ENCODE data around the gene RGS7.
"Not testable (repeated sequence)": the region's sequence is repeated elsewhere in the genome, so short reads cannot be mapped to it uniquely, and the experiment has no call there.

The RGS7 gene

DNA sequence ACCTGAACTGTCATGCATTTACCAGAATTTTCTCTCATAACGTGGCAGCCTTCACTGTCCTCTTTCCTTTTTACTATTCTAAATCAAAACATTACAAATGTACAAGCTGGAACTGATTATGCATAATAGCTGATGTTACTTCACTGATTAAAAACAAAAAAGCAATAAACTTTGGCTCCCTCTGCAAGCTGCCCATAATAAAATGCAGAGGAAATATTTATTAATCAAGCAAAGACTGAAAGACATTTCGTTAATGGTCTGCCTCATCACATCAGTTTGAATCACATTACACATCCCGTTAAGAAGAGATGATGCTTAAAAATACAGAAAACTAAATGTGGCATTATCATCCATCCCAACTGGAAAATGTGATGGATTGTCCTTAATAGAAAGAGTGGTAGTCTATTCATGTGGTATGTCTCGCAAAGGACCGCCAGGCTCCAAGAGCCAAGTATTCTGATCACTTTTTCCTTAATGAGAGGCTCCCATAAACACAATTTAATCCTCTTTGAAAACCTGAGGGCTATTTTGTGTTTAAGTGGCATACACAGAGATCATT, 225.3 kb downstream of the RGS7 start:
- DNase-seq: no peak

DNA sequence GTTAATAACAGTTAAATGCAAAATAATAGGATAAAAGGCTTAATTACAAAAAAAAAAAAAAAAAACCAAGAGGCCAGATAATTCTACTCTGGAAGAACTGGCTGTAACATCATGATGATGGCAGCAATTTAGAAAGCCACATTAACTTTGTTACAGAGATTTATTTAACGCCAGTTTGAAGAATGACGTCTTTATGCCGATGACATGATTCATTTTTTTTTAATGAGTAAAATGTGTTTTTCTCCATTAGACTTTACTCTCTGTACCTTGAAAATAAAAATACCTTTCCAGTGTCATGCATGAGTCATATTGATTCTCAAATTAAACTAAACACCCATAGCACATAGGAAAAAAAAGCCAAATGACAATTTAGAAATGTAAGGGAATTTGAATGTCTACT, 226.1 kb downstream of the RGS7 start:
- DNase-seq: no peak

DNA sequence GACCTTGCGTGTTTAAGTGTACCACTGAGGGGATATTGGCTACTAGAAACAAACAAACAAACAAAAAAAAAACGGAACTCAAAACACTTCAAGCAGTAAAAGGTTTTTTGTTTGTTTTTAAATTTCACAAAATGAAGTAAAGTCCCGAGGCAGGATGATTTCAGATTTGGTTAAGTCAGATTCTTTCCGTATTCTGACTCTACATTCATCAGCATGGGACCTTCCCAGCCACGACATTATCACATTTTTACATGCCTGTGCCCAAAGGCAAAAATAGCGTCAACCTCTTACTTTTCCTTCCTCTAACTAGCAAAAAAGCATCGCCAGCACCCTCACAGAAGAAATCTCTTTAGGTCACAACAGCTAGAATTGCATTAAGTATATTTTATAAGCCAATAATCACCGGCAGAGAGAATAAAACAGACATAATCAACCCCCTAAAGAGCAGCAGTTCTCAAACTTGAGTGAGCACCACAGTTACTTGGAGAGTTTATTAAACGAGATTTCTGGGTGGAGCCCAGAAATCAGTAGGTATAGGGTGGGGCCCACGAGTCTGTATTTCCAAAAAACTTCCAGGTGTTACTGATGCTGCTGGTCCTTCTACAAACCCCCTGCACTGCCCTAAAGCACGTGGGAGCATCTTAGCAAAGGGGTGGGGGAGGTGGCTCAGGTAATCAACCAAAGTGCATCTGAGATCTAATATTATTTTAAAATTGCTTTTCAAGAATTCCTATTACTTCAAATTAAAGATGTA, 227.6 kb downstream of the RGS7 start:
- no peak for DNase-seq

DNA sequence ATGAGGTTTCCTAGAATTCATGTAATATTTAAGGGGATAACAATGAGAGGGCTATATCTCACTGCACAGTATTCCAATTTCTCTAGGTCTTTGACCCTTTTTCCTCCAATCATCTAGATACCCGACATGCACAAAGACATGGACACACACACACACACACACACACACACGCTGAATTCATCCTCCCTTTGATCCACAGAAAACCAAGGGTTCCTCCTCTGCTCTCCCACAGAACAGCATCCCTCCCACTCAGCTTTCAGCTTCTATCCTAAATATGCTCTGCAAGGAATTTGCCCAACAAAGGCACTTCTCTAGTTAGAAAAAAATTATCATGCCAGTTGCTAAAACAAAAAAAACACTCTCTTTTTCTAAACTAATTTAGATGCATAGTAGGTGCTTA, 231.7 kb downstream of the RGS7 start:
- no peak for DNase-seq

GRCh38 chr1:241118049-241118448, 239.0 kb downstream of the RGS7 start:
- no peak for DNase-seq

- no peak for DNase-seq
Measured at GRCh38 chr1:241115784-241116183, 241.2 kb downstream of the RGS7 start.

DNA sequence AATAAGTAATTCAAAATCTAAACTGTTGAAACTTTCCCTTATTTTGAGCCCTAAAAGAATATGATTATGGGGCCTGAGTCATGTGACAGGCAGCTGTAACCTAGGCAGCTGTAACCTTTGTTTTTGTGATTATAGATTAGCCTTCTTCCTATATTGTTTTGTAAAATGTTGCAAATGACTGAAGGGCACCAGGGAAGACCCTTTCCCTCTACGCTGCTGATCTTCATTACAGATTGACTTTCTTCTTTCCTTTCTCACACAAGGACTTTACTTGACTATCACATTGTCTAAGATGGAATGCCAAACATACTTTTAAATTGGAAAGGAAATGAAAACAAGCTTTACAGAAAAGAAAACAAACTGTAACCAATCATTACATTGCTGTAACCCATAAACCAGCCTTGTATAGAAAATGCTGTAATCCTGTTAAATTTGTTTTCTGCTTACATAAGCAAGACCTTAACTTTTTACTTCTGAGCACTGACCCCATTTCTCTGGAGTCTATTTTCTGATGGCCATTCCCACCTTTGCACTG, 242.2 kb downstream of the RGS7 start:
- no peak for DNase-seq

- DNase-seq: no peak
Measured at GRCh38 chr1:241113557-241113956, 243.4 kb downstream of the RGS7 start.

DNA sequence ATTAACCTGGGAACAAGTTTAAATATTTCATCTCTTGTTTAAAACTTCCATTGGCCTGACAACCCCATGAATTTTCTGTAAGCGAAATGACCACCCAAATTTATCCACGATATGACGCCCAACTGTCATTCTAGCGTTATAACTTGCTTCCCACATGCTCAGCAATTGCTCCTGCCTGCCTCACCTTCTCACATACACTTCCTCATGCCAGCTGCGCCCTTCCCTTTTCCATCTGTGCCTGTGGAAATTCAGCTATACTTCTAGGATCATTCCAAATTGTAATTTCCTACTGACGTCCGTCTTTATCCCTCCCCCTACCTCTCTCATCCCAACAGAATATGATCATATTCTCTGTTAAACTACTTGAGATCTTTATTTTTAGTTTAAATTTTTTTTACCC, 248.0 kb downstream of the RGS7 start:
- DNase-seq: no peak

DNA sequence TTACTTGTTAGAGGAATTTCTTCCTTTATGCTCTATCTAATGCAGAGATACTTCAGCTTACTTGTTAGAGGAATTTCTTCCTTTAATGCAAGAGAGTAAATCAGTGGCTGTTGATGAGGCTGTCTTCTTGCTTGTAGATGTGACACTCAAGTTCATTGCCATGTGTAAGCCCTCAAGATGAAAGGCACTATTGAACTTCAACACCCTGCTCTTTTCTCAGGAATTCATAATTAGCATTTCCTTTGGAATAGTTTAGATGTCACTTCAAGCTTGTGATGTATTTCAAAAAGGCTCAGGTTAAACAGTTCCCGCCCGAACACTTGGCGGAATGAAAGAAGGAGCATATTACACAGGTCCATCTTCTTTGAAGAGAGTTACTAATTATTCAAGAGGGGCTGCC, 251.9 kb downstream of the RGS7 start:
- no peak for DNase-seq

DNA sequence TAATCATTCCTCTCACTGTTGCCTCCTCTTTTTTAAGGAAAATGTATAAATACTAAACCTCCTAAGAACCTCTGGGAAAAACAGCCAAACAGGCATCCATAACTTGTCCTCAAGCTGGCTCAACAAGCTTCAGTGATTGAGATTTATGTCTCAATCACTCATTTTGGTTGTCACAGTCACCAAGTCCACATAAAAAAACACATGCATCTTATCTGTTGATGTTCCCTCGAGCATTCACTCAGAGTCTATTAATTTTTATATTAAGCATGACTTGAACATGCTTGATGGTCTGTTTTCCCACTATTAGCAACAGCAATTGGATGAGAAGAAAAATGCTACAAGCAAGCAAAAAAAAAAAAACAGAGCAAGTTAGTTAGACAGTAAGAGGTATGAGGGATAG, 254.3 kb downstream of the RGS7 start:
- DNase-seq: no peak

DNA sequence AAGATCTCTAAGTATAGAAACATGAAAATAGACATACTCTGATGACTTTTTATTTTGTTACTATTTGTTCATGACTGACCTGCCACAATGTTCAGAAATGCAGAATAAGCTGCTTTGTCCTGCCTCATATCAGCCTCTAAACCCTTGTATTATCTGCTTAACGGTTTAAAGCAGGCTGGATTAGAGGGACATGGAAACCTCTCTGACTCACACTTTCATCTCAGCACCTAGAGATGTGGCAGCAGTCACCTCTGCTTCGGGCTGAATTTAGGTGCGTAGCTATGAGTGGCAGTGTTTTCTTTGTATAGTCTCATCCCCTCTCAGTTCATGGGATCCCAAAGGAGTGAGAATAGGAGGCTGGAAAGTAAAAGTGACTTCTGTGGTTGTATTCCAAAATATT, 255.4 kb downstream of the RGS7 start:
- DNase-seq: no peak

- no peak for DNase-seq
Measured at GRCh38 chr1:241097479-241097878, 259.5 kb downstream of the RGS7 start.

GRCh38 chr1:241096982-241097381, 260.0 kb downstream of the RGS7 start:
- DNase-seq: no peak

DNA sequence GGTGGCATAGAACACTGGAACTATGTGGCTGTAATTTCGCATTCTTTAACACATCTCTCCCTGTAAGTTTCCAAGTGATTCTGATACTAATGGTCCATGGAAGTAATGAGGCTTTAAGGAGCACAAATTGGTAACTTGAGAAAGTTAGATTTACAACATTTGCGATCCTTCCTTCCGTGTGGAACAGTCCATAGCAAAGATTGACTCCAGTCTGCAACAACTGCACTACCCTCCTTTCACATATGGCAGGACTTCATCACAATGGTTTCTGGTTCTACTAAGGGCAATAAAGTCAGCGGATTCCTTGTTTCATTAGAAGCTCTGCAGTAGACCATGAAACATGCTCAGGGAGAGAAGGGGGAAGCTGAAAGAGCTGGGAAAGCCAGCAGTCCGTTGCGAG, 261.2 kb downstream of the RGS7 start:
- no peak for DNase-seq

- no peak for DNase-seq
Measured at GRCh38 chr1:241090798-241091197, 266.2 kb downstream of the RGS7 start.

DNA sequence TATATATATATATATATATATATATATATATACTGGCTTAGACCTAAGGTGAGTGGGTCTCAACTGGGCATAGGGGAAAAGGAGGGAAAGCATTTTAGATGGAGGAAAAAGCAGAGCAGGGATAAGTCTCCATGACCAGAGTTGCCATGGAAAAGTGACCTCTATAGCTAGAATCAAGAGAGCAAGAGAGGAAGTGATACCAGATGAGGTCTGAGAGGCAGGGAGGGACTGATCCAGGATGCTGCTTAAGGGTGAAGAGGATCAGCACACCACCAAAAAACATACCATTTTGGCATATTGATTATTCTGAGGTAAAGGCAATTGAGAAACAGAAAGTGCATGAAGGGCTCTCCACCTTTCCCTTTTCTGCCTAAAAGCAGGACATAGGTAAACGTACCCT, 267.9 kb downstream of the RGS7 start:
- not testable (repeated sequence) for DNase-seq

- DNase-seq: not testable (repeated sequence)
Measured at GRCh38 chr1:241088075-241088474, 268.9 kb downstream of the RGS7 start.

DNA sequence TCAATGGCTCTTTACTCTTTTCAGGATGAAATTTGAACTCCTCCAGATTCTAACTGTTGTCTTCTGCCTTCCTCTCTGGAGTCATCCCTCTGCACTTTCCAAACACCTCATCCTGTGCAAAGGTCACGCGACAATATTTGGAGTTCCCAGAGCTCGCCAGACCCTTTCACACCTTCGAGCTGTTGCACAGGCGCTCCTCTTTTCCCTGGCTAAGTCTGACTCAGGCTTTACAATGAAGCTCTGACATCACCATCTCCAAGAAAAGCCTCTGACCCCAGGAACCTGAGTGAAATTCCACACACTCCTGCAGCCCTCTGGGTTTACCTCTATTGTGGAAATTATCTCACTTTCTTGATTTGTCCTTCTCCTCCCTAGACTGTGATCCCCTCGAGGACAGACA, 270.3 kb downstream of the RGS7 start:
- DNase-seq: no peak

DNA sequence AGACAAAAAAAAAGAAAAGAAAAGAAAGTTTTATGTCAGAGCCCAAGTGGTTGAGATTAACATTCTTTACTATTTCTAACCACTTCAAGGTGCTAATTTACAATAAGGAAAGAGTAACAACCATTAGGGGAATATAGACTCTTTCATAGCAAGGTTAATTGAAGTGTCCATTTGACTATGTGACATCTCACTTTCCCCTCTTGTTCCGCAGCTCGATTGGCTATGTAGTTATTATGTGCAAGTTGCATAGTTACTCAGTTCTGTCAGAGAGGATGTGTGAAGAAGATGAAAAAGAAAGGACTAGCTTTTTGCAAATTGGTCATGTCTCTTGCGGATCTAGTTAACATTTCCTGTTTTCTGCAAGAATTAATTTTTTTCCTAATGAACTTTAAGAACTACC, 273.7 kb downstream of the RGS7 start:
- DNase-seq: no peak

DNA sequence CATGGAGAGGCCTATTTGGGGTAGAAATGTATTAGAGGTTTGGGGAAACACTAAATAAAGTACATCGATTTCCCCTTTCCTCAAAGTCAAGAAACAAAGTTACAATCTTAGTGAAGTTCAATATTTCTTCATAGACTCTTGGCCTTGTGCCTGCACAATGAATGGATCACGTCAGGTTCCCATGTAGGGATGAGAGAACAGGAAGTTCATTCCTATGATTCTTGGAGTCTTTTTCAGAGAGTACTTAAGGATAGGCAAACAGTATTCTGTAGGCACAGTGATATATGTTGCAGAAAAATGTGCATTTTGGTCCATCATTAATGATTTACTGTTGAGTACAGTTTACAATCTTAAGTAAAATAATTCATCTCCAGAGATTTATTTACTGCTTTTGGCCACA, 275.5 kb downstream of the RGS7 start:
- DNase-seq: no peak

DNA sequence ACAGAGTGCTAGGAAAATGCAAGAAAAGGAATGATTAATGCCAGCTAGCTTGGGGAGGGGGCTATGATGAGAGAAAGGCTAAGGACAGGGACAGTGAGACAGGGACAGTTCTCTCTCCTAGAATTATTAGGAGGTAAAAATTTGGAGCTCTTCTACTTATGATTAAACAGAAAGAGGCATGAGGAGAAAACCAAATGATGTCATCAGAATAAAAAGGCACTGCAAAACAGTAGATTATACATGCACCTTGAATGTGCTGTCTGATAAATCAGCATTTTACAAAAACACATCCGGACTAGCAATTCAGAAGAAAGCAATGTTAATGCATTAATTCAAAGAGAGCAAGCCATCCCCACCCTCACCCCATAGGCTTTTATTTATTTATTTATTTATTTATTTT, 277.5 kb downstream of the RGS7 start:
- DNase-seq: no peak

GRCh38 chr1:241079047-241079446, 278.0 kb downstream of the RGS7 start:
- no peak for DNase-seq

GRCh38 chr1:241077386-241078147, 279.4 kb downstream of the RGS7 start:
- no peak for DNase-seq

All from NCI-H1048 (cell line).